H1 (cell line): ENCODE measurements around the gene ASCC3. TPM values are rescaled to one million over a fixed set of nuclear protein-coding genes. Genes with fewer than 3 reads are reported as not detected.

Experiments used
- CTCF ChIA-PET: fragments of 300-600 bp; sonication (Branson Sonifier 250); formaldehyde crosslinking; loops from one replicate; lab custom pipeline; 2021; ENCODE audit not compliant: partially characterized antibody; lab: Charles Lee
- POLR2A ChIA-PET: fragments of 300-600 bp; sonication (Branson Sonifier 250); formaldehyde crosslinking; loops from one replicate; lab custom pipeline; 2021; ENCODE audit warnings: inconsistent platforms; ENCODE audit not compliant: partially characterized antibody; lab: Charles Lee
- DNase-seq, 2 experiments: peaks; one replicate each; pipeline versions ENCODE4 v3.0.0 to v3.0.0-alpha.2; 2010 to 2022; ENCODE audit warnings: low spot score in 2 of 2, low read depth in 1 of 2, mixed read lengths in 1 of 2
- FAIRE-seq: peaks from 2 replicates; lab custom pipeline; 2011; peaks lifted over from hg19 to GRCh38; lab: Jason Lieb, UNC
- H2AFZ ChIP-seq: 2 replicates; pipeline ENCODE4 v1.8.1; 2012; ENCODE audit warnings: low read length, inconsistent platforms
- H2AK5ac ChIP-seq: 2 replicates; pipeline ENCODE4 v1.6.1; 2013; ENCODE audit warnings: low read depth, low read length
- H2BK120ac ChIP-seq: replicated peaks from 2 replicates; pipeline ENCODE3; 2013; ENCODE audit warnings: low read depth, low read length, inconsistent platforms
- H2BK12ac ChIP-seq: 2 replicates; pipeline ENCODE4 v1.6.1; 2013; ENCODE audit warnings: low read depth, low read length
- H2BK15ac ChIP-seq: 2 replicates; pipeline ENCODE4 v1.6.1; 2013; ENCODE audit warnings: low read length
- H2BK20ac ChIP-seq: 2 replicates; pipeline ENCODE4 v1.6.1; 2013; ENCODE audit warnings: low read length
- H2BK5ac ChIP-seq: 2 replicates; pipeline ENCODE4 v1.6.1; 2013; ENCODE audit warnings: low read depth, low read length
- H3K14ac ChIP-seq: 2 replicates; pipeline ENCODE4 v1.6.1; 2013; ENCODE audit warnings: inconsistent platforms; ENCODE audit not compliant: insufficient read length
- H3K18ac ChIP-seq: 2 replicates; pipeline ENCODE4 v1.6.1; 2013; ENCODE audit warnings: low read length; ENCODE audit errors: extremely low read depth
- H3K23ac ChIP-seq: 2 replicates; pipeline ENCODE4 v1.6.1; 2013; ENCODE audit warnings: inconsistent platforms; ENCODE audit not compliant: insufficient read length
- H3K23me2 ChIP-seq: 2 replicates; pipeline ENCODE4 v1.6.1; 2013; ENCODE audit warnings: low read depth, low read length
- H3K27ac ChIP-seq: 2 replicates; pipeline ENCODE4 v1.6.1; 2011; ENCODE audit warnings: low read depth, low read length, inconsistent platforms
- H3K27me3 ChIP-seq, 4 experiments: replicated peaks in 1 of 4; 1 replicate in 1 of 4; 2 replicates in 3 of 4; pipeline versions ENCODE4 v1.6.1 to v1.8.1; 2011 to 2013; ENCODE audit warnings: low read length in 3 of 4, mild to moderate bottlenecking in 3 of 4, inconsistent platforms in 2 of 4, mixed read lengths in 2 of 4, moderate library complexity in 1 of 4; ENCODE audit not compliant: control insufficient read depth in 3 of 4, insufficient read depth in 3 of 4; ENCODE audit errors: extremely low read depth in 1 of 4
- H3K36me3 ChIP-seq, 4 experiments: 2 replicates each; pipeline versions ENCODE4 v1.6.1 to v1.8.1; 2011 to 2013; ENCODE audit warnings: mild to moderate bottlenecking in 4 of 4, low read length in 3 of 4, moderate library complexity in 2 of 4, control low read depth in 1 of 4, inconsistent platforms in 1 of 4; ENCODE audit not compliant: insufficient read depth in 4 of 4, control insufficient read depth in 2 of 4
- H3K4ac ChIP-seq: replicated peaks from 2 replicates; pipeline ENCODE3; 2013; ENCODE audit warnings: low read length, low read depth, mixed read lengths, inconsistent platforms; ENCODE audit not compliant: insufficient read length
- H3K4me1 ChIP-seq, 4 experiments: replicated peaks in 1 of 4; 1 replicate in 1 of 4; 2 replicates in 3 of 4; pipeline versions ENCODE4 v1.6.1 to v1.8.1; 2011 to 2013; ENCODE audit warnings: low read length in 3 of 4, inconsistent platforms in 2 of 4, mixed read lengths in 1 of 4; ENCODE audit not compliant: insufficient read depth in 4 of 4, control insufficient read depth in 3 of 4
- H3K4me2 ChIP-seq, 2 experiments: 2 replicates each; pipeline versions ENCODE4 v1.6.1 to v1.8.1; 2011 to 2013; ENCODE audit warnings: low read depth in 2 of 2, low read length in 2 of 2, control low read depth in 1 of 2, inconsistent platforms in 1 of 2, mild to moderate bottlenecking in 1 of 2; ENCODE audit not compliant: insufficient read depth in 1 of 2
- H3K4me3 ChIP-seq, 4 experiments: fragments of 200-600, 300-600 bp in 1 of 4; sonication (generic), shearing (Covaris generic), sonication (Bioruptor Twin) in 1 of 4; 2 replicates each; pipeline versions ENCODE4 v1.5.1 to v1.8.1; 2011 to 2016; ENCODE audit warnings: low read length in 4 of 4, low read depth in 3 of 4, control low read depth in 2 of 4, inconsistent platforms in 2 of 4, mild to moderate bottlenecking in 2 of 4, mixed read lengths in 1 of 4, moderate library complexity in 1 of 4; ENCODE audit not compliant: insufficient read depth in 2 of 4; ENCODE audit errors: extremely low read depth in 1 of 4
- H3K56ac ChIP-seq: replicated peaks from 2 replicates; pipeline ENCODE3; 2013; ENCODE audit warnings: low read depth, mild to moderate bottlenecking, mixed read lengths, low read length, inconsistent platforms; ENCODE audit not compliant: insufficient read length
- H3K79me1 ChIP-seq: 2 replicates; pipeline ENCODE4 v1.6.1; 2013; ENCODE audit warnings: low read depth, low read length, control low read depth
- H3K79me2 ChIP-seq, 2 experiments: 2 replicates each; pipeline versions ENCODE4 v1.6.1 to v1.8.1; 2012 to 2013; ENCODE audit warnings: low read length in 2 of 2, mild to moderate bottlenecking in 2 of 2, inconsistent platforms in 1 of 2; ENCODE audit not compliant: insufficient read depth in 2 of 2, control insufficient read depth in 1 of 2
- H3K9ac ChIP-seq, 4 experiments: replicated peaks in 1 of 4; 1 replicate in 1 of 4; 2 replicates in 3 of 4; pipeline versions ENCODE4 v1.6.1 to v1.8.1; 2011 to 2013; ENCODE audit warnings: low read depth in 3 of 4, low read length in 3 of 4, control low read depth in 2 of 4, mild to moderate bottlenecking in 2 of 4, moderate library complexity in 2 of 4, inconsistent platforms in 1 of 4; ENCODE audit errors: extremely low read depth in 1 of 4
- H3K9me3 ChIP-seq, 2 experiments: 2 replicates each; pipeline versions ENCODE4 v1.6.1 to v1.8.1; 2012 to 2013; ENCODE audit warnings: mild to moderate bottlenecking in 2 of 2, moderate library complexity in 2 of 2, control low read depth in 1 of 2, inconsistent platforms in 1 of 2, low read depth in 1 of 2, low read length in 1 of 2, mixed read lengths in 1 of 2; ENCODE audit not compliant: insufficient read depth in 2 of 2
- H4K20me1 ChIP-seq, 2 experiments: replicated peaks in 1 of 2; 2 replicates each; pipeline versions ENCODE3 to v1.8.1; 2011 to 2013; ENCODE audit warnings: inconsistent platforms in 2 of 2, low read length in 2 of 2, mild to moderate bottlenecking in 1 of 2; ENCODE audit not compliant: insufficient read depth in 2 of 2, control insufficient read depth in 1 of 2
- H4K5ac ChIP-seq: 2 replicates; pipeline ENCODE4 v1.6.1; 2013; ENCODE audit warnings: low read length, low read depth, mixed read lengths, inconsistent platforms; ENCODE audit not compliant: insufficient read length
- H4K8ac ChIP-seq: 2 replicates; pipeline ENCODE4 v1.8.0; 2013; ENCODE audit warnings: mild to moderate bottlenecking, moderate library complexity, low read length, inconsistent platforms; ENCODE audit not compliant: insufficient read depth; ENCODE audit errors: extremely low read depth
- H4K91ac ChIP-seq: replicated peaks from 2 replicates; pipeline ENCODE3; 2013; ENCODE audit warnings: low read length, mixed read lengths, inconsistent platforms; ENCODE audit not compliant: insufficient read length
- CBX5 ChIP-seq: fragments of 300-800, 300-1000 bp; sonication (generic); IDR thresholded peaks from 2 replicates; pipeline ENCODE4 v1.7.1; 2016; ENCODE audit warnings: antibody characterized with exemption, low read length, low read depth
- KDM5A ChIP-seq: fragments of 200-600 bp; IDR thresholded peaks from 2 replicates; pipeline ENCODE4 v1.7.1; 2012; ENCODE audit warnings: mild to moderate bottlenecking, low read length, inconsistent platforms, mixed read lengths
- RFX5 ChIP-seq: IDR thresholded peaks from 2 replicates; pipeline ENCODE4 v1.6.1; 2011; ENCODE audit warnings: low read depth, low read length, improper control_type of control experiment, borderline replicate concordance
- SIRT6 ChIP-seq: IDR thresholded peaks from one replicate; pipeline ENCODE4 v1.7.1; 2012; ENCODE audit warnings: low read length, inconsistent platforms
- WGBS, 2 experiments: shearing (Covaris generic) in 1 of 2; methylation state at CpG; one replicate each; pipeline versions ENCODE4 v1.1.6 to v1.1.7; 2013 to 2015; ENCODE audit warnings: low lambda C conversion rate in 2 of 2, mixed read lengths in 2 of 2, inconsistent platforms in 1 of 2, low coverage in 1 of 2, missing lambda C conversion rate in 1 of 2; ENCODE audit not compliant: insufficient replicate concordance in 2 of 2, insufficient coverage in 1 of 2, insufficient read length in 1 of 2; ENCODE audit errors: extremely low coverage in 1 of 2, missing lambda C conversion rate in 1 of 2; 5-methylcytosine and 5-hydroxymethylcytosine counted together
- polyA plus RNA-seq, 7 experiments: library from polyadenylated mRNA; depleted of rRNA in 3 of 7; stranded (reverse) in 5 of 7; unstranded in 2 of 7; fragments of >200 nt in 5 of 7; fragments of 200-250 nt in 2 of 7; gene quantifications; 1 replicate in 5 of 7; 2 replicates in 1 of 7; 4 replicates in 1 of 7; pipeline versions ENCODE4 v1.2.1 to v1.2.3, GENCODE V29; 2011 to 2013; ENCODE audit warnings: missing spikeins in 2 of 7, mixed read lengths in 2 of 7
- total RNA-seq: library from RNA; stranded (reverse); fragmentation: NEBNext Ultra II Directional; extraction: Animal tissue kit (Norgen Biotek cat#: 25700); gene quantifications from 2 replicates; pipeline ENCODE4 v1.2.1, GENCODE V29; 2021

Gene ASCC3
- total and polyA plus RNA-seq, 2 of the 8 experiments (the other 6 are each of a cell fraction or from before 2014, with no cell fraction given), result 37.5 to 77.8 TPM

DNA sequence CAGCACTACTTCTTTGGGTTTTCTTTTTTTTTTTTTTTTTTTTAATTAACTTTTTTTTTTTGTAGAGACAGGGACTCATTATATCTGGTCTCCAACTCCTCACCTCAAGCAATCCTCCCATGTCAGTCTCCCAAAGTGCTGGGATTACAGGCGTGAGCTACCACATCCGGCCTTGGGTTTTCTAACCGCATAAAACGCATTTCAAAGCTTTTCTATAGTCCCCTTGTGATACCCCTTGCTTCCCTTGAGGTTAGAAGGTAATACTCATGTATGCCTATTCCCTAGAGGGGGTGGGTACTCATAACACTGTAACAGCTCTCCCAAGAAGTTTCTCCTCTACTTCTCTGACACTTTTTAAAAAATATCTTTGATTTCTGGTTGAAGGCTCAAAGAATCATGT lies 23.9 kb upstream of the ASCC3 start:
- Histone ChIP-seq H3K9me3 (no peaks in the 10 kb centered on the region), H2BK120ac (no peak overlapping the region), H4K91ac (no peak overlapping the region), H2AFZ (no peak overlapping the region), H3K9ac (no peak overlapping the region), H3K27ac (no peak overlapping the region), H3K23me2 (no peaks in the 10 kb centered on the region), H4K20me1 (no peaks in the 10 kb centered on the region), H3K27me3 (no peaks in the 10 kb centered on the region), H3K14ac (no peak overlapping the region), H4K8ac (no peak overlapping the region), H2BK15ac (no peak overlapping the region), H3K4ac (no peak overlapping the region), H2BK5ac (no peak overlapping the region), H3K79me1 (no peaks in the 10 kb centered on the region), H3K4me2 (no peak overlapping the region), H3K4me1 (peaks cover 0 to 3% (median 0%) of the 10 kb centered on the region in 4 experiments; a peak in 1 of 7 replicates), H3K56ac (no peak overlapping the region), H3K18ac (no peak overlapping the region), H3K4me3 (no peak overlapping the region), H2BK12ac (no peak overlapping the region), H3K79me2 (no peaks in the 10 kb centered on the region), H3K36me3 (no peaks in the 10 kb centered on the region), H3K23ac (no peak overlapping the region), H2BK20ac (no peak overlapping the region), H4K5ac (no peak overlapping the region), H2AK5ac (no peak overlapping the region)
- FAIRE-seq (no peak), DNase-seq (no peak)
- ChIA-PET POLR2A (interaction anchor here (0.5 to 1.0 kb wide), 2 partner anchors 9 to 236 kb away, joined by 3 read pairs; no protein-coding TSS in a partner anchor), CTCF (interaction anchor here (1.1 to 1.2 kb wide), 2 partner anchors 33 to 322 kb away, joined by 4 to 5 read pairs; no protein-coding TSS in a partner anchor)
- WGBS, 2 experiments, result 75% methylated on average over 4 of the region's 4 CpGs; no CpG with 5 or more reads in 1 of the 2 experiments
- TF ChIP-seq CBX5 (no peak), SIRT6 (no peak), KDM5A (no peak), RFX5 (no peak)
